GM19099 (cell line): ENCODE measurements around the gene PDLIM4.

Experiments
- POLR2A ChIP-seq: IDR thresholded peaks from 3 replicates; pipeline ENCODE4 v1.6.1; 2011; ENCODE audit warnings: low read depth; ENCODE audit not compliant: insufficient read length; ENCODE audit errors: extremely low read depth

Gene PDLIM4

DNA sequence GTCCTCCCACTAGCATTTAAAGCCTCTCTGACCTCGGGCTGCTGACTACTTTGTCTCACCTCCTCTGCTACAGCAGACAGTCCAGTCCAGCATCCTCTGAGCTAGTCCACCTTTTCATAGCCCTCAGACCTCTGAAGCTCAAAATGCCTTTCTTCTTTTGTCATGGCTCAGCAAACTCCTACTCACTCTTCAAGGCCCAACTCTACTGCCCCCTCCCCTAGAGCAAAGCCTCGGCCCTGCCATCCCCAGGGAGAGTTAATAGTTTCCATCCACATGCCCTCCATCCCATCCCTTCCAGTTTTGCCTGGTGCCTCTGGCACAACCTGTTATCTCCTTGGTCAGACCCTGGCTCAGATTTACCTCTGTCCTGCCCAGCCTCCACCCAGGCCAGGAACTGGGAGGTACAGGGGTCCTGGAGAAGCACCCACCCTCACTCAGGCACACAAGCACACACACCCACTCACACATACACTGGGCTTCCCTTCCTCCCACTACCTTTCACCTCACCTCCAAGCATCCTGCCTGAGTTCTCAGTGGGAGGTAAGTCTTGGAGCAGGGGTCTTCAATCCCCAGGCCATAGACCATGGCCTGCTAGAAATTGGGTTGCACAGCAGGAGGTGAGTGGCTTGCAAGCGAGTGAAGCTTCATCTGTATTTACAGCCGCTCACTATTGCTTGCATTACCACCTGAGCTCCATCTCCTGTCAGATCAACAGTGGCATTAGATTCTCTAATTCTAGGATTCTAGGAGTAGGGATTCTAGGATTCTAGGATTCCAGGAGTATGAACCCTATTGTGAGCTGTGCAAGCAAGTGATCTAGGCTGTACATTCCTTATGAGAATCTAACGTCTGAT, 18.1 kb downstream of the PDLIM4 start:
- TF ChIP-seq POLR2A: no peak

DNA sequence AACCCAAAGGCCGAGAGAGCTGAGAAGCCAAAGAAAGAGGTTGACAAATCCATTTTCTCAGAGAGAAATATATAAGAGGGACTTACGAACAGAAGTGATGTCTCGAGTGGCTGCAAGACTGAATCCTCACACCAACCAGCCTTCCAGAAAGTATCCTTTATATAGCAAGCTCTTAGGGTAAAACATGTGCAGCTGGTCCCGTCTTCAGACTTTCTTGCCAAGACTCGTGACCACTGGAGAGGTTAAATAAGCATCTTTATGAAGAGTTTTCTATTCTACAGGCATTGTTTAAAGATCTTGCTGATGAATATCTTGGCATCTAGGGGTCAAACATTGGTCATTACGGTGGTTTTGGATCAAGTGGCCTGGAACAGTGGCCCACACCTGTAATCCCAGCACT, 19.8 kb downstream of the PDLIM4 start:
- TF ChIP-seq POLR2A: no peak

DNA sequence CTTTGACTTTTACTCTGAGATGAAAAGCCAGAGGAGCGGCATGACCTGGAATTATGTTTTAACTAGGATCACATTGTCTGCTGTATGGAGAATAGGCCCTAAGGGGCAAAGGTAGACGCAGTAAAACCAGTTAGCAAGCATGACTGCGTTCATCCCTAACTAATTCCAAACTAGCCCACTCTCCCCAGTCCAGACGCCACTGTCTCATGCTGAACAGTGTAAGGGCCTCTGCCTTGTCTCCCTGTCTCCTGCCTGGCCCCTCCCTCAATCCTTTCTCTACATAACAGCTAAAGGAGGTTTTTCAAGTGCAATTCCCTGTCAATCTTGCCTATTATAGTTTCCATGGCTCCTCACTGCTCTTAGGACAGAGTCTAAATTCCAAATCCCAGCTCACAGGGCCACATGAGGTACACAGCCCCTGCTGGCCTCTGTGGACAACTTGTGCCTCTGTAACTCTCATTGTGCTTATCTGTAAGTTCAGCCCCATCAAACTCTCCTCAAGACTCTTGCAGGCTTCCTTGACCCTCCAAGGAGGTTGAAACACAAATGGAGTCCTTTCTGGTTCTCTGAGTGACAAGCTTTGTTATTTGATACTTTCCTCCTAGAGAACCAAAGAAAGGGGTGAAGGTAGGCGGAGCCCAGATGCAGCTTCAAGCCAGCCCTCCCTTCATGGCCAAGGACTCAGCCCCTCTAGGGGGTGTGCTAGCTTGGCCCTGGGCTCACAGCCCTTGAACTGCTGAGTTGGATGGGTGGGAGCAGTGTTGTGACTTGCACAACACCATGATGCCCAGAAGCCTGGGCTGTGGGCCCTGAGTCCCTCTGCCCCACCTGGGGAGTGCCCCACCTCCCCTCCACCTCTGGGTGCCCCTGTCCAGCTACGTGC, 20.7 kb downstream of the PDLIM4 start:
- no peak for TF ChIP-seq POLR2A

DNA sequence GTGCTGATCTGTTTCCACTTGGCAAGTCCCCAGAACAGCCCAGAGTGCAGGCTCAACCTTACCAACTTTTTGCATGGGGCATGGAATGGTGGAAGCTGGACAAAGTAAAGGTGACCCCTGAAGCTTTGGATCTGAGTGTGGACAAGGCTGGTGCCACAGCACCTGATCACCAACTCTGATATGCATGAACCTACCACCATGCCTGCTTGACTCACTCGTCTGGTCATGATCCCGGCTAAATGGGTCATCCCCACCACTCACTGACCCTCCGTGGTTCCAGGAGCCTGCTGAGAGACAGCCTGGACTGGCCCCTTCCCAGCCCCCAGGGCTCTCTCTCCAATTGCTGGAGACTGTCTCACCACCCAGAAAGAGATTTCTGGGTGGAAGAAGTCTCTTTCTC, 22.3 kb downstream of the PDLIM4 start:
- no peak for TF ChIP-seq POLR2A

DNA sequence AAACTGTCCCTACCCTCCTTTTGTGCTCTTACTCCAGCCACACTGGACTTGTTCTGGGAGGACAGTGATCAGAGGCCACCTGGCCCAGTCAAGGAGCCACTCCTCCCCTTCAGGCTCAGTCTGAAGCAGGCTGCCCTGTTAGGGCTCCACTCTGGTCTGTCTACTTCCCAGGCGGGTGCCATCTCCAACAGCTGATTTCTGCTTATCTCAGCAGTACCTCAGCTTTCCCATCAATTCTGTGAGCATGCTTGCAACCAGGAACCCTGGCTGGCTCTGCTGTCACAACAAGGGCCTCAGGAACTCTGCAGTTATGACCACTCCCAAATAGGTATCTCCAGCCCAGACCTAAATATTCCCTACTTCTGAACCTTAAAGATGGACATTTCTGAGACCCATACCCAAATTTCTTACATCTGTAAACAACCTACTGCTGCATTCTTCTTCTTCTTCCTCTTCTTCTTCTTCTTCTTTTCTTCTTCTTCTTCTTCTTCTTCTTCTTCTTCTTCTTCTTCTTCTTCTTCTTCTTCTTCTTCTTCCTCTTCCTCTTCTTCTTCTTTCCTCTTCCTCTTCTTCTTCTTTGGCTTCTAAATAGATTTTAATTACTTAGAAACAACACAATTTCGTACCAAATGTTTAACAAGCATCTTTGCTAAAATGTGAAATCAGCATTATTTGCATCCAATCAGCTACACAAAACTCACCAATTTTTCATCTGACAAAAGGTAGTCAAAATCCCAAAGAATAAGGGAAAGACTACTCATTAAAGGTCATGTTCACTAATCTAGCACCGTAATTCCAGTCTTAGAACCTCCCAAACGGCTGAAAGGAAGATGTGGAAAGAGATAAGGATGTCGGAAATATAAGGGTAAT, 23.1 kb downstream of the PDLIM4 start:
- no peak for TF ChIP-seq POLR2A

DNA sequence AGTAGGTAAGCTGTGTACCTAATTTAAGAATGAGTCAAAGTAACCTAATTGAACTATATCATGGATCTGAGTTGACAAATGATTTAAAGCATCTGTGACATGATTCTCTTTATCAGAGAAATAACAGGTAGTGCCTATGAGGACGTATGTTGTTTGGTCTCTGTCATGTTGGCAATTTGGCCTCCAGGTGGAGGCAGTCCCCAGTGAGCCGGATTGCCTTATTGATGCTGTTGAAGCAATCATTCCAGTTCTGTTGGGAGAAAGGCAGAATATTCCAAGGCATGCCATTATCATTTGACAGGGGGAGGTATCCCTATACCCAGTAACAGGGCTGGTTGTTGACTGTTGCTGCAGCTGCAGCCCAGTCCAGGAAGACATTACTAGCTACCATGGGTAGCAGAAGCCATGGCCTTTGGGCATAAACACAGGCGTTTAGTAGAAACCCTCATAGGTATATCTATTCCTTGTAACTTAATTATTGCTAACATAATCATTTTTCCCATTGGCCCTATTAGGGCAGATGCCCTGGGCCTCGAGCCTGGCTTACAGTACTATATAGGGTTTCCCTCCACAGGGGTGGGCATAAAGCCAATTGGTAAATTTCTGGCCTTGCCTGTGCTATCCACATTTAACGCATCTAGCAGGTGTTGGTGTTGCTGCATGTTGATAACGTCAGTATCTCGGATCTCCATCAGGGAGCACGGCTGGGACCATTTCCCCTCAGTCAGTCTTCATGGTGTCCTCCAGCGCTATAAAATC, 24.5 kb downstream of the PDLIM4 start:
- no peak for TF ChIP-seq POLR2A

DNA sequence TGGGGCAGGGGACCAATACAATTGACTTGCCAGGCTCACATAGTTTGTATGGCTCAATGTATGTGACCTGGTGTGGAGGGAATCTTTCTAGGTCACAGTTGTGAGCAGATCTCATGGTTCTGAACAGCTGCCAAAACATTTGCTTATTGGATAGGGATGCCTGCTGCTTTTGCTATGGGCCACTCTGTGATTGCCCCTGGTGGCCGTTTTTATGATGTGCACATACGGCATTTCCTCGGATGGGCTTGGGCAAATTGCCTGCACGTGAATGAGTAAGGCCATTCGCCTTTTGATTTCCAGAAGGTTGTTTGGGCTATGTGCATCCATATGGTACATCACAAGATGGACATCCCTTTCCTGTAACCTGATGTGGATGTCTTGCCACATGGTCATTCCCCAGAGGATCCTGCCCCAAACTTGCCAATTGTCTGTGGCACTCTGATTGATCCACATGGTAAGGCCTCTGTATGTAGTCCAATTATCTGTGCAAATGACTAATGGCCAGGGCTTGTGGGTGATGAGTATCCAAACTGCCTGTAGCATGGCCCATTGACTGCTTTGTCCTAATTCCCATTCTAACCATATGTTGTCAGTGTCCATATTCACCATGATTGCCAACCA, 26.0 kb downstream of the PDLIM4 start:
- no peak for TF ChIP-seq POLR2A

DNA sequence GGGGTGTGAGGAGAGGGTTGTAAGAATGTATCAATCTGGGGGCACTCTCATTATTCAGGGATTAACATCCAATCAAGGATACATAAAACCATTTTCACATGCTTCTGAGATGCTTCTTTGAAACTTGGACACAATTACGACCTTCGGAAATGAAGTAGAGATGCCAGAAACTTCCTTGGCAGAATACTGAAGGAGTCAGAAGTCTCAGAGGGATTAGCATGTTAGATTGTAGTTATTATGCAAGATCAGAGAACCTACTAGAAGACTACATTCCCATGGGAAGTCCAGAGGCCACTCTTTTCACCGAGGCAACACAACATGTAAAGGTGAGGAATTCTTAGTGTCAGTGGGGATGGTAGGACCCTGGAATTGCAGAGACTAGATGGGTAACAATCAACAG, 31.6 kb downstream of the PDLIM4 start:
- no peak for TF ChIP-seq POLR2A

DNA sequence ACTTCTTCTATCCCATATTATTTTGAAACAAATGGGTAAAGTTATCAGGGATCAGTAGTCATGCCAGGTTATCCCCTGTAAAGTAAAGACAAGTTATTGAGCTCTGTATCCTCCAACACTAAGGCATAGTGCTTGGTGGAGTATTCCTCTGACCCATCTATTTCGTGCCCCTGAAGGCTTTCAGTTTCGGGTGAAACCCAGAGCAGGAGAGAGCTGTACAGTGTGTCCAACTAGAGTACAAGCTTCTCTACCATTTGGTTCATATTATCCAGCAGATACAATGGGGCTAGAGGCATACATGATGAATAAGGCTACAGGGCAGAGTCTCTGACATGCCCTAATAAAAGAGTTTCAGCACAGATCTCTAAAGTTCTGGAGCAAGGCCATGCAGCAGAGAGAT, 33.5 kb downstream of the PDLIM4 start:
- no peak for TF ChIP-seq POLR2A

DNA sequence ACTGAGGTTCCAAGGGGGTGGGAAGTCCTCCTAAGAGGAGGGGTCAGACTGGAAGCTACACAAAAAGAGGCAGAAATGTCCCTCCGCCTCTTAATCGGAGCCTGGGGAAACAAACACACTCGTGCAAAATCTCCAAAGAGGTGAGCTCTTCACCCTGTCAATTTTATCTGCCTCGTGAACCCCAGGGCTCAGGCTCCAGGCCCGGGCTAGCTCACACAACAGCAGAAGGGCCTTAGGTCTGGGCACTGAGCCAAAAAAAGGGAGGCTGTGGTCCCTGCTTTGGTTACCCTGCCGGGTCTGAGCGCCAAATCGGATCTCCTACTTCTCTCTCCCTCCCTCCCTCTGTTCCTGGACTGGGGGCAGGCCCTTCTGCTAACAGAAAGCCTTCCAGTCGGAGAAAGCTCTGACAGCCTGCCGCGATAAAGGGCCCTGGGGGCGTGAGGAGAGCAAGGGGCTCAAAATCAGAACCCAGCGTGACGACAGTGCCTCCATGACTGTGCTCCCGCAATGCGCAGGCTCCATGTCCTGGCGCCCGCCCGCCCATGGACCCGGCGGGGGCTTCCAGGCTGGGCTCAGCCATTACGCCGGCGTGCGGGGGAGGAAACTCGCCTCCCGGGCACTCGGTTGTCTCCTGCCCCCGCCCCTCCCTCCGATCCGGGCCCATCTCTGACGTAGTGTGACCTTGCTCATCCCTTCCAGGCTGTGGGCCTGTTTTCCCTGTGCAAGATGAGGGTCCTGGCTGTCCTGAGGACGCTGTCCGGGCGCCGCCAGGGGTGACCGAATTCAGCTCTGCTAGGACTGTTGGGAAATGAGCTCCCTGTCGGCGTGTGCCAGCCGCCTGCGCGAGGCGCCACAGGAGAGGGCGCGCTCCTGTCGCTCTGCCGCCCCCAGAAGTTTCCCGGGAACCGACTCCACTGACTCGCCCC, 35.8 kb downstream of the PDLIM4 start:
- peak; percentile 37 for TF ChIP-seq POLR2A

DNA sequence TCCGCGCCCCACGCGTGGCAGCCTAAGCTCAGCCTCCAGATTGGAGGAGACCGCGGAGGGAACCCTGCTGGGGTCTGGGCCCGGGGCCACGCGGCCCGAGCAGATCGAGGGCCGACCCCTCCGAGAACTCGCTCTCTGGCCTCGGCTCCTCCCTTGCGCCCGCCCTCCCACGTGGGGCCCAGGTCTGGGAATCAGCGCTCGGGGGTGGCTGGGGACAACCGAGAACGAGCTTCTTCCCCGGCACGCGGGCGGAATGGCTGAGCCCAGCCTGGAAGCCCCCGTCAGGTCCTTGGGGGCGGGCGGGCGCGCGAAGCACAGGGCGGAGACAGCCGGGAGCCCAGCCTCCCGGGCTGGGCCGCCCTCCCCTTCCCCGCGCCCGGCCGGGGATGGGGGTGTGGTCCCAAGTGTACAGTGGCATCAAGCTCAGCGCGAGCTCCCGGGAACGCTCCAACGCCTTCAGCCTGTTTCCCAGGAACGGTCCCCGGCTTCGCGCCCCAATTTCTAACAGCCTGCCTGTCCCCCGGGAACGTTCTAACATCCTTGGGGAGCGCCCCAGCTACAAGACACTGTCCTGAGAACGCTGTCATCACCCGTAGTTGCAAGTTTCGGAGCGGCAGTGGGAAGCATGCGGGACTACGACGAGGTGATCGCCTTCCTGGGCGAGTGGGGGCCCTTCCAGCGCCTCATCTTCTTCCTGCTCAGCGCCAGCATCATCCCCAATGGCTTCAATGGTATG, 36.7 kb downstream of the PDLIM4 start, which contains the start of gene SLC22A4:
SLC22A4 (plus strand) TSS at position 403 of the 736 bp plus-strand sequence; CDS start at position 626, 223 bp downstream.
- TF ChIP-seq POLR2A: peak; percentile 48
